A673 (cell line): ENCODE results near the gene AANAT. TPM values are rescaled to one million over a fixed set of nuclear protein-coding genes. Genes with fewer than 3 reads are reported as not detected.

Source experiments
- BruUV-seq: library from RNA; stranded (reverse); fragments of 400-500 nt; replicated peaks from 2 replicates; lab custom pipeline; 2021; lab: Mats Ljungman, UMichigan
- CTCF ChIA-PET: fragments of 300-600 bp; sonication (Branson Sonifier 250); formaldehyde crosslinking; loops from one replicate; lab custom pipeline; 2022; ENCODE audit warnings: antibody characterized with exemption; lab: Charles Lee
- POLR2A ChIA-PET: fragments of 300-600 bp; sonication (Branson Sonifier 250); formaldehyde crosslinking; loops from one replicate; lab custom pipeline; 2022; ENCODE audit warnings: antibody characterized with exemption; ENCODE audit not compliant: low non-redundant PET; lab: Charles Lee
- DNase-seq: peaks from one replicate; pipeline ENCODE4 v3.0.0-alpha.2; 2015; ENCODE audit warnings: low spot score
- H3K27ac ChIP-seq: fragments of 200-600 bp; sonication (generic); 2 replicates; pipeline ENCODE4 v1.5.1; 2016; ENCODE audit warnings: mixed run types, low read depth, mild to moderate bottlenecking, mixed read lengths, antibody characterized with exemption, low read length; ENCODE audit not compliant: poor library complexity, severe bottlenecking
- H3K27me3 ChIP-seq: fragments of 200-600 bp; sonication (generic); replicated peaks from 2 replicates; pipeline ENCODE4 v1.6.1; 2017; ENCODE audit warnings: mixed run types, low read depth, mild to moderate bottlenecking, mixed read lengths, antibody characterized with exemption, low read length; ENCODE audit not compliant: insufficient read depth, poor library complexity
- H3K36me3 ChIP-seq: fragments of 200-600 bp; sonication (generic); 2 replicates; pipeline ENCODE4 v1.6.1; 2016; ENCODE audit warnings: mixed run types, mild to moderate bottlenecking, mixed read lengths, antibody characterized with exemption, low read length; ENCODE audit not compliant: insufficient read depth, poor library complexity, severe bottlenecking
- H3K4me1 ChIP-seq: fragments of 200-600 bp; sonication (generic); 2 replicates; pipeline ENCODE4 v1.6.1; 2017; ENCODE audit warnings: mixed run types, mild to moderate bottlenecking, mixed read lengths, antibody characterized with exemption, low read length; ENCODE audit not compliant: insufficient read depth, poor library complexity, severe bottlenecking
- H3K4me3 ChIP-seq: fragments of 200-600 bp; sonication (generic); 2 replicates; pipeline ENCODE4 v1.5.1; 2016; ENCODE audit warnings: low read depth, mixed run types, mild to moderate bottlenecking, mixed read lengths, low read length; ENCODE audit not compliant: poor library complexity, severe bottlenecking
- H3K9me3 ChIP-seq: fragments of 200-600 bp; sonication (generic); 2 replicates; pipeline ENCODE4 v1.6.1; 2016; ENCODE audit warnings: mixed run types, low read depth, mild to moderate bottlenecking, mixed read lengths, antibody characterized with exemption, low read length; ENCODE audit not compliant: poor library complexity, severe bottlenecking
- CTCF ChIP-seq: fragments of 300-800, 200-600 bp; sonication (generic); conservative IDR thresholded peaks from 2 replicates; pipeline ENCODE4 v1.5.1; 2017; ENCODE audit warnings: low read depth, mild to moderate bottlenecking, antibody characterized with exemption, low read length, moderate library complexity, mixed read lengths
- EZH2 ChIP-seq: fragments of 200-600 bp; sonication (generic); IDR thresholded peaks from 2 replicates; pipeline ENCODE4 v1.6.1; 2017; ENCODE audit warnings: borderline replicate concordance, low read depth, mild to moderate bottlenecking, mixed read lengths, antibody characterized with exemption, low read length; ENCODE audit not compliant: poor library complexity, severe bottlenecking
- intact Hi-C: fragments of 100-400 bp; cut with micrococcal nuclease; formaldehyde crosslinking; loops from one replicate; pipeline ENCODE4 v1.10.0; 2022; ENCODE audit not compliant: unreplicated experiment
- total RNA-seq: library from RNA; stranded (reverse); gene quantifications from 2 replicates; pipeline ENCODE4 v1.2.3, GENCODE V29; 2021

The AANAT gene
- total RNA-seq, 1 experiment from 2014 or later, result not detected

GRCh38 chr17:76445697-76446448 lies 21.5 kb upstream of the AANAT start:
- DNase-seq, result no peak
- Histone ChIP-seq H3K27me3 (no peaks in the 10 kb centered on the region), H3K27ac (peak overlapping the region; percentile 38), H3K4me3 (no peak overlapping the region), H3K4me1 (peaks cover 60% of the 10 kb centered on the region), H3K9me3 (no peaks in the 10 kb centered on the region), H3K36me3 (no peaks in the 10 kb centered on the region)
- intact Hi-C loops, result no loop called here
- no TSS peak for BruUV-seq
- no peak for TF ChIP-seq EZH2
- no peak for TF ChIP-seq CTCF
- POLR2A ChIA-PET, result no interaction called here
- CTCF ChIA-PET, result interaction anchor here (0.7 kb wide), 1 partner anchor 651 kb away, joined by 3 read pairs; no protein-coding TSS in a partner anchor

GRCh38 chr17:76446449-76447231 lies 20.8 kb upstream of the AANAT start:
- intact Hi-C loops, result no loop called here
- Histone ChIP-seq H3K36me3 (no peaks in the 10 kb centered on the region), H3K4me3 (no peak overlapping the region), H3K27ac (peak overlapping the region; percentile 38), H3K4me1 (peaks cover 64% of the 10 kb centered on the region), H3K9me3 (no peaks in the 10 kb centered on the region), H3K27me3 (no peaks in the 10 kb centered on the region)
- no peak for DNase-seq
- POLR2A ChIA-PET, result no interaction called here
- CTCF ChIA-PET, result interaction anchor here (0.7 kb wide), 1 partner anchor 652 kb away, joined by 3 read pairs; no protein-coding TSS in a partner anchor
- TF ChIP-seq EZH2 (no peak), CTCF (no peak)
- no TSS peak for BruUV-seq

GRCh38 chr17:76447931-76448652 lies 19.3 kb upstream of the AANAT start:
- CTCF ChIA-PET, result no interaction called here
- Histone ChIP-seq H3K4me1 (peaks cover 56% of the 10 kb centered on the region), H3K36me3 (no peaks in the 10 kb centered on the region), H3K4me3 (no peak overlapping the region), H3K9me3 (no peaks in the 10 kb centered on the region), H3K27ac (no peak overlapping the region), H3K27me3 (no peaks in the 10 kb centered on the region)
- POLR2A ChIA-PET, result interaction anchor here (0.7 kb wide), 1 partner anchor 424 kb away, joined by 3 read pairs; no protein-coding TSS in a partner anchor
- no TSS peak for BruUV-seq
- intact Hi-C loops, result no loop called here
- no peak for DNase-seq
- no peak for TF ChIP-seq EZH2
- TF ChIP-seq CTCF, result no peak
